Hepatocyte (in vitro differentiated cells): ENCODE data around the gene CIC. TPM values are rescaled to one million over a fixed set of nuclear protein-coding genes. Genes with fewer than 3 reads are reported as not detected.

Experiments
- DNase-seq: peaks from one replicate; pipeline ENCODE4 v3.0.0-alpha.2; 2016; ENCODE audit warnings: low spot score
- H2AFZ ChIP-seq: fragments of 200-600 bp; sonication (generic); 2 replicates; pipeline ENCODE4 v1.6.0; 2016; ENCODE audit warnings: antibody characterized with exemption, mild to moderate bottlenecking
- H3K27ac ChIP-seq: fragments of 200-600 bp; sonication (generic); 2 replicates; pipeline ENCODE4 v1.5.1; 2016; ENCODE audit warnings: mild to moderate bottlenecking
- H3K27me3 ChIP-seq: fragments of 200-600 bp; sonication (generic); 2 replicates; pipeline ENCODE4 v1.6.1; 2016
- H3K36me3 ChIP-seq: fragments of 200-600 bp; sonication (generic); replicated peaks from 2 replicates; pipeline ENCODE4 v1.5.1; 2016; ENCODE audit warnings: low read depth; ENCODE audit not compliant: insufficient read depth
- H3K4me1 ChIP-seq: fragments of 200-600 bp; sonication (generic); 2 replicates; pipeline ENCODE4 v1.5.1; 2016; ENCODE audit warnings: mild to moderate bottlenecking, moderate library complexity; ENCODE audit not compliant: insufficient read depth
- H3K4me2 ChIP-seq: fragments of 200-600 bp; sonication (generic); 2 replicates; pipeline ENCODE4 v1.6.0; 2016
- H3K4me3 ChIP-seq: fragments of 200-600 bp; sonication (generic); 2 replicates; pipeline ENCODE4 v1.5.1; 2016; ENCODE audit warnings: mild to moderate bottlenecking
- H3K79me2 ChIP-seq: fragments of 200-600 bp; sonication (generic); 2 replicates; pipeline ENCODE4 v1.6.0; 2017; ENCODE audit warnings: mild to moderate bottlenecking
- H3K9me2 ChIP-seq: fragments of 200-600 bp; sonication (generic); replicated peaks from 2 replicates; pipeline ENCODE4 v1.6.0; 2017; ENCODE audit warnings: mild to moderate bottlenecking; ENCODE audit not compliant: insufficient read depth
- H3K9me3 ChIP-seq: fragments of 200-600 bp; sonication (generic); 2 replicates; pipeline ENCODE4 v1.5.1; 2016; ENCODE audit warnings: low read depth, mild to moderate bottlenecking
- H4K20me1 ChIP-seq: fragments of 200-600 bp; sonication (generic); 2 replicates; pipeline ENCODE4 v1.6.0; 2016; ENCODE audit warnings: mild to moderate bottlenecking; ENCODE audit not compliant: insufficient read depth, poor library complexity, severe bottlenecking
- EZH2 ChIP-seq: fragments of 200-600 bp; sonication (generic); IDR thresholded peaks from 2 replicates; pipeline ENCODE4 v1.6.1; 2016; ENCODE audit warnings: antibody characterized with exemption, mild to moderate bottlenecking, borderline replicate concordance
- EZH2phosphoT487 ChIP-seq: fragments of 200-600 bp; sonication (generic); IDR thresholded peaks from one replicate; pipeline ENCODE4 v1.6.1; 2018; ENCODE audit warnings: antibody characterized with exemption, mild to moderate bottlenecking, low read depth, moderate library complexity; ENCODE audit not compliant: unreplicated experiment, severe bottlenecking
- WGBS: methylation state at CpG from one replicate; pipeline ENCODE4 v1.1.6; 2016; ENCODE audit warnings: low lambda C conversion rate; ENCODE audit errors: missing lambda C conversion rate; 5-methylcytosine and 5-hydroxymethylcytosine counted together
- polyA plus RNA-seq: library from polyadenylated mRNA; unstranded; fragments of >200 nt; fragmentation: Nextera tagmentation; extraction: Ambion mirVana; gene quantifications from 2 replicates; pipeline ENCODE4 v1.2.1, GENCODE V29; 2016
- total RNA-seq: library from RNA; depleted of rRNA; stranded (reverse); fragments of >200 nt; gene quantifications from 2 replicates; pipeline ENCODE4 v1.2.3, GENCODE V29; 2014
- TF ChIP-seq, protein P1 (sequence below): fragments of 200-600 bp; sonication (generic); IDR thresholded peaks from 2 replicates; pipeline ENCODE4 v1.5.1; 2016; ENCODE audit warnings: antibody characterized with exemption, mild to moderate bottlenecking; ENCODE audit not compliant: poor library complexity

CIC gene
- total and polyA plus RNA-seq, 2 experiments from 2014 or later = 17.4 to 23.2 TPM

DNA sequence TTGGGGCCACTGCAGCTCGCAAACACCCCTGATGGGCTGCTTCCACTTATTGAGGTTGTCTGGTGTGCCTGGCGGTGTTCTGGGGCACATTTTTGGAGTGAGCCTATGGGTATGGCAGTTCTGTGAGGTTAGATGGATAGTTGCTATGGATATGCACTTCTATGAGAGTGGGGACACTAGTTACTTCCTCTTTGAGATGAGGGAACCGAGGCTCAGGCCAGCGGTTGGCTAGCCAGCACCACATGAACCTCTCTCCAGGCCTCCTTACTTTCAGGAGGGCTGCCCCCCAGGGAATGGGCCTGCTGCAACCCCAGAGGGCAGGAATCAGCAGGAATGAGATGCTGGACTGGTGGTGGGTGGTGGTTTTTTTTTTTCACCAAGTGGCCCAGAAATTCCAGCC, 19.3 kb downstream of the CIC start:
- H3K9me3 ChIP-seq = no peaks in the 10 kb centered on the region
- no peak overlapping the region for H3K4me3 ChIP-seq
- H3K27ac ChIP-seq = no peak overlapping the region
- H3K9me2 ChIP-seq = no peaks in the 10 kb centered on the region
- no peak overlapping the region for H2AFZ ChIP-seq
- peaks cover 36% of the 10 kb centered on the region for H3K79me2 ChIP-seq
- DNase-seq = no peak
- H3K4me1 ChIP-seq = peaks cover 15% of the 10 kb centered on the region
- WGBS = 96% methylated on average over 4 of the region's 4 CpGs
- no peaks in the 10 kb centered on the region for H3K27me3 ChIP-seq
- TF ChIP-seq EZH2phosphoT487 = no peak
- H4K20me1 ChIP-seq = peaks cover 47% of the 10 kb centered on the region
- no peak overlapping the region for H3K4me2 ChIP-seq
- H3K36me3 ChIP-seq = no peaks in the 10 kb centered on the region

- no peak overlapping the region for H3K4me2 ChIP-seq
- H3K79me2 ChIP-seq = peaks cover 36% of the 10 kb centered on the region
- no peak for DNase-seq
- no peak overlapping the region for H3K27ac ChIP-seq
- H3K9me3 ChIP-seq = no peaks in the 10 kb centered on the region
- H3K9me2 ChIP-seq = no peaks in the 10 kb centered on the region
- no peaks in the 10 kb centered on the region for H3K27me3 ChIP-seq
- no peak overlapping the region for H2AFZ ChIP-seq
- H3K4me1 ChIP-seq = peaks cover 14% of the 10 kb centered on the region
- H4K20me1 ChIP-seq = peaks cover 47% of the 10 kb centered on the region
- no peaks in the 10 kb centered on the region for H3K36me3 ChIP-seq
- no peak overlapping the region for H3K4me3 ChIP-seq
- WGBS = 93% methylated on average over 22 of the region's 22 CpGs
- TF ChIP-seq EZH2 (no peak), EZH2phosphoT487 (no peak)
Observed at GRCh38 chr19:42288881-42289555, 20.0 kb downstream of the CIC start.

DNA sequence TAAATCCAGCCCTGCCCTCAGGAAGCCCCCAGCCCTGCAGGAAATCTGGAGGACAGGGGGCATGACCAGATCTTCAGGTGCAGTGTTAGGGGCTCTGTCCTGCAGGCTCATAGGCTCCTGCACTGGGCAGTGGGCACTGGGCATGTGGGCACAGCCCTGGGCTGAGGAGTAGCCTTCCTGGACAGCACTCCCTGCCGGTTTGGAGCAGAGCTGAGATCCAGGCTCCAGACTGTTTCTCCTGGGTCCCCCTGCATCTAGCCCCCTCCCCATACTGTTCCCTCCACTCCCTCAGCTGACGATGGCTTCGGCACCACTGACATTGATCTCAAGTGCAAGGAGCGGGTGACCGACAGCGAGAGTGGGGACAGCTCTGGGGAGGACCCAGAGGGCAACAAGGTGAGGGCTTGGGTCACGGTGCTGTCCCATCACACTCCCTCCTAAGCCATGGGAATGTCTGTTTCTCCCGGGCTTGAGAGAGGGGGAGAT, 20.5 kb downstream of the CIC start:
- 91% methylated on average over 8 of the region's 8 CpGs for WGBS
- H3K9me3 ChIP-seq = no peaks in the 10 kb centered on the region
- no peak overlapping the region for H2AFZ ChIP-seq
- peaks cover 45% of the 10 kb centered on the region for H4K20me1 ChIP-seq
- no peaks in the 10 kb centered on the region for H3K27me3 ChIP-seq
- TF ChIP-seq, protein P1, sequence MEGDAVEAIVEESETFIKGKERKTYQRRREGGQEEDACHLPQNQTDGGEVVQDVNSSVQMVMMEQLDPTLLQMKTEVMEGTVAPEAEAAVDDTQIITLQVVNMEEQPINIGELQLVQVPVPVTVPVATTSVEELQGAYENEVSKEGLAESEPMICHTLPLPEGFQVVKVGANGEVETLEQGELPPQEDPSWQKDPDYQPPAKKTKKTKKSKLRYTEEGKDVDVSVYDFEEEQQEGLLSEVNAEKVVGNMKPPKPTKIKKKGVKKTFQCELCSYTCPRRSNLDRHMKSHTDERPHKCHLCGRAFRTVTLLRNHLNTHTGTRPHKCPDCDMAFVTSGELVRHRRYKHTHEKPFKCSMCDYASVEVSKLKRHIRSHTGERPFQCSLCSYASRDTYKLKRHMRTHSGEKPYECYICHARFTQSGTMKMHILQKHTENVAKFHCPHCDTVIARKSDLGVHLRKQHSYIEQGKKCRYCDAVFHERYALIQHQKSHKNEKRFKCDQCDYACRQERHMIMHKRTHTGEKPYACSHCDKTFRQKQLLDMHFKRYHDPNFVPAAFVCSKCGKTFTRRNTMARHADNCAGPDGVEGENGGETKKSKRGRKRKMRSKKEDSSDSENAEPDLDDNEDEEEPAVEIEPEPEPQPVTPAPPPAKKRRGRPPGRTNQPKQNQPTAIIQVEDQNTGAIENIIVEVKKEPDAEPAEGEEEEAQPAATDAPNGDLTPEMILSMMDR = no peak
- TF ChIP-seq EZH2phosphoT487 = no peak
- no peak for TF ChIP-seq EZH2
- no peaks in the 10 kb centered on the region for H3K36me3 ChIP-seq
- no peak for DNase-seq
- H3K79me2 ChIP-seq = peaks cover 34% of the 10 kb centered on the region
- no peak overlapping the region for H3K4me2 ChIP-seq
- no peak overlapping the region for H3K4me3 ChIP-seq
- no peaks in the 10 kb centered on the region for H3K9me2 ChIP-seq
- H3K4me1 ChIP-seq = peaks cover 14% of the 10 kb centered on the region
- no peak overlapping the region for H3K27ac ChIP-seq

DNA sequence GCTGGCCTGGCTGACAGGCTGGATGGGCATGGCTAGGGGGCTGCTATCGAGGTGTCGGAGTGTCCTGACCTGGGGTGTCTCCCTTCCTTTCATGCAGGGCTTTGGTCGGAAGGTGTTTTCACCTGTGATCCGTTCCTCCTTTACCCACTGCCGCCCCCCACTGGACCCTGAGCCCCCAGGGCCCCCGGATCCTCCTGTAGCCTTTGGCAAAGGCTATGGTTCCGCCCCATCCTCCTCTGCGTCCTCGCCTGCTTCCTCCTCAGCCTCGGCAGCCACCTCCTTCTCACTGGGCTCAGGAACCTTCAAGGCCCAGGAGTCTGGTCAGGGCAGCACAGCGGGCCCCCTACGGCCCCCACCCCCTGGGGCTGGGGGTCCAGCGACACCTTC, 21.1 kb downstream of the CIC start:
- Histone ChIP-seq H2AFZ (no peak overlapping the region), H3K4me3 (no peak overlapping the region), H3K79me2 (peaks cover 29% of the 10 kb centered on the region), H3K4me1 (peaks cover 12% of the 10 kb centered on the region), H3K27ac (no peak overlapping the region), H3K36me3 (no peaks in the 10 kb centered on the region), H3K27me3 (no peaks in the 10 kb centered on the region), H3K4me2 (no peak overlapping the region), H3K9me3 (no peaks in the 10 kb centered on the region), H3K9me2 (no peaks in the 10 kb centered on the region), H4K20me1 (peaks cover 40% of the 10 kb centered on the region)
- no peak for DNase-seq
- 91% methylated on average over 4 of the region's 13 CpGs for WGBS
- TF ChIP-seq EZH2 = no peak
- TF ChIP-seq EZH2phosphoT487 = no peak
- TF ChIP-seq, protein P1 = no peak
